Measurements from ENCODE around the gene PRRC2A.

The PRRC2A gene

GRCh38 chr6:31666337-31666965, 45.9 kb downstream of the PRRC2A start:
- FAIRE-seq = no peak

GRCh38 chr6:31669676-31670075, 49.2 kb downstream of the PRRC2A start, which contains the start of gene LY6G5B:
Gene LY6G5B (plus strand): TSS chr6:31669976. CDS start chr6:31670951, 975 bp downstream.
- no peak for FAIRE-seq

GRCh38 chr6:31676322-31676903, 55.9 kb downstream of the PRRC2A start:
- FAIRE-seq = no peak

GRCh38 chr6:31676904-31677303, 56.4 kb downstream of the PRRC2A start:
- no peak for FAIRE-seq

GRCh38 chr6:31677955-31678354, 57.4 kb downstream of the PRRC2A start:
- no peak for FAIRE-seq

- no peak for FAIRE-seq
Observed at GRCh38 chr6:31680226-31681134, 60.0 kb downstream of the PRRC2A start, which contains the start of gene LY6G5C. Gene LY6G5C (minus strand): TSS chr6:31681067. CDS start chr6:31680373, 694 bp downstream.

- no peak for FAIRE-seq
Observed at GRCh38 chr6:31681135-31681671, 60.7 kb downstream of the PRRC2A start.

- FAIRE-seq = no peak
Observed at GRCh38 chr6:31683591-31683990, 63.1 kb downstream of the PRRC2A start.

GRCh38 chr6:31686483-31686882, 66.0 kb downstream of the PRRC2A start:
- FAIRE-seq = no peak

- FAIRE-seq = no peak
Observed at GRCh38 chr6:31687321-31687720, 66.8 kb downstream of the PRRC2A start.
